Measurements from ENCODE around the gene FKRP.
"Not testable (repeated sequence)": the region's sequence is repeated elsewhere in the genome, so short reads cannot be mapped to it uniquely, and the experiment has no call there.

FKRP gene, protein sequence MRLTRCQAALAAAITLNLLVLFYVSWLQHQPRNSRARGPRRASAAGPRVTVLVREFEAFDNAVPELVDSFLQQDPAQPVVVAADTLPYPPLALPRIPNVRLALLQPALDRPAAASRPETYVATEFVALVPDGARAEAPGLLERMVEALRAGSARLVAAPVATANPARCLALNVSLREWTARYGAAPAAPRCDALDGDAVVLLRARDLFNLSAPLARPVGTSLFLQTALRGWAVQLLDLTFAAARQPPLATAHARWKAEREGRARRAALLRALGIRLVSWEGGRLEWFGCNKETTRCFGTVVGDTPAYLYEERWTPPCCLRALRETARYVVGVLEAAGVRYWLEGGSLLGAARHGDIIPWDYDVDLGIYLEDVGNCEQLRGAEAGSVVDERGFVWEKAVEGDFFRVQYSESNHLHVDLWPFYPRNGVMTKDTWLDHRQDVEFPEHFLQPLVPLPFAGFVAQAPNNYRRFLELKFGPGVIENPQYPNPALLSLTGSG

DNA sequence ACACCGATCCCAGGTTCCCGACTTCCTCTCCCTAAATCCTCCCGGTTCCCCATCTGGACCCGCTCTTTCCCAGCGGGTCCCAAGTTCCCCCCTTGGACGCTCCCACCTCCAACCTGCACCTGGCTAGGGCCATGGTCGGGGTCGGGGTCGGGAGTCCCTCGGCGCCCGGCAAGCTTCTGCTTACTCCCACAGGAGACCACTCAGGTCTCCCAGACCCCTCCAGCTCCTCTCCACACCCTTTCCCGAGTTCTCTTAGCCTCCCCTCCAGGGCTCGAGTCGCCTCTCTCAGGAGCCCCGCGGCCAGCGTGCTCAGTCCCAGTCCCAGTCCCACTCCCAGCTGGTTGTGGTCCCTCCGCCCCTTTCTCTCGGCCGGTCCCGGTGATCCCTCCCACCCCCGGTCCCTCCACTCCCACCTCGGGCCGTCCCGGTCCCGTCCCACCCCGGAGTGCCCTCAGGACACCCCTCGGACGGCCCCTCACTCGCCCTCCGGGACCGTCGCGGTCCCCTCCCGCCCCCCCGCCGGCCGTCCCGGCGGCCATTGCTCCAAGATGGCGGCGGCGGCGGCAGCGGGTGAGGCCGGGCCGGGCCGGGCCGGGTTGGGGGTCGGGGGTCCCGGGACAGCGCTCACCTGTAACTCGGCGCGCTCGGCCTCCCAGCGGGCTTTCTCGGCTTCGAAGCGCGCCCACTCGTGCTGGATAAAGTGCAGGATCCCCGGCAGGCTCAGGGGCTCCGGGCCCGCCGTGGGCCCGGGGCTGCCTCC lies at the start of gene FKRP:
TSS of gene FKRP (plus strand) at position 537 of the 760 bp plus-strand sequence. CDS start 9,394 bp downstream, outside the sequence.
- no peak for DNase-seq

DNA sequence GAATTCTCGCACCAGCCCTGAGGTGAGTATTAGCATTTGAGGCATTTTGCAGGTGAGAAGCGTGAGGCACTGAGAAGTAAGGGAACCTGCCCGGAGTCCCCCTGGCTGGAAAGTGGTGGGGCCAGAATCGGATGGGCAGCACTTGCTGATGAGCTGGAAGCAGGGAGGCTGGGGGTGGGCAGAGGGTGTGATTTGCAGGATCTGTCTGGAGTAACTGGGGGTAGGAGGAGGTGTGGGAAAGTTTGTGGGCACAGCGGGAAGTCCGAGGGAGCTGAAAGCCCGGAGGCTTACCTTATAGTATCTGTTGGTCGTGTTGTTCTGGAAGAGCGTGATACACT lies 49.0 kb upstream of the FKRP start:
- no peak for DNase-seq

DNA sequence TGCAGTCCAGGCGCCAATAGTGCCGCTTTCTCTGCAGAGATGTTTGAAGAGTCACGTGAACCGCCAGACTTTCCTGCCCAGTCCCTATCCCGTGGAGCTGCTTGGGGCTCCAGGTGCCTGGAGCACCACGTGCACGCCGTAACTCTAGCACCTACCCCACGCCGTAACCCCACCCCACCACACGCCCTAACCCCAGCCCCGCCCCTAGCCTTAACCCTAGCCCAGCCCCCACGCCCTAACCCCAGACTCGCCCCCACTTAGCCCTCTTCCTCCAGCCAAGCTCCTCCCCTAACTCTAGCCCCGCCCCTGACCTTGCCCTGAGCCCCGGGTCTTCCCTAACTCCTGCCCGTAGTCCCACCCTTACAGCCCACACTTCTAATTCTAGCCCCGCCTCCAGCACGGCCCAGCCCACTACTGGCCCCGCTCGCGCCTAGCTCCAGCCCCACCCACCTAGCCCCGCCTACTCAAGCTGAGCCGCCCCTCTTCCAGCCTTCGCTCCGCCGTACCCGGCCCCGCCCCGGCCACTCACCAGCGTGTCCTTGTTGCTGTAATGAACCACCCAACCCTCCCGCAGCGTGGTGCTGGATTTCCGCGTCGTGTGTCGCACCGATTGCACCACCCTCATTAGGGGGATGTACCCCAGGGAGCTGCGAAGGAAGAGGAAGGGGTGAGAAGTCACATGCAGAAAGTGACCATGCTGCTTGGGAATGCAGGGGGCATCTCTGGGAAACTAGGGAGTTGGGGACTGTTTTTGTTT lies 48.5 kb upstream of the FKRP start:
- no peak for DNase-seq

DNA sequence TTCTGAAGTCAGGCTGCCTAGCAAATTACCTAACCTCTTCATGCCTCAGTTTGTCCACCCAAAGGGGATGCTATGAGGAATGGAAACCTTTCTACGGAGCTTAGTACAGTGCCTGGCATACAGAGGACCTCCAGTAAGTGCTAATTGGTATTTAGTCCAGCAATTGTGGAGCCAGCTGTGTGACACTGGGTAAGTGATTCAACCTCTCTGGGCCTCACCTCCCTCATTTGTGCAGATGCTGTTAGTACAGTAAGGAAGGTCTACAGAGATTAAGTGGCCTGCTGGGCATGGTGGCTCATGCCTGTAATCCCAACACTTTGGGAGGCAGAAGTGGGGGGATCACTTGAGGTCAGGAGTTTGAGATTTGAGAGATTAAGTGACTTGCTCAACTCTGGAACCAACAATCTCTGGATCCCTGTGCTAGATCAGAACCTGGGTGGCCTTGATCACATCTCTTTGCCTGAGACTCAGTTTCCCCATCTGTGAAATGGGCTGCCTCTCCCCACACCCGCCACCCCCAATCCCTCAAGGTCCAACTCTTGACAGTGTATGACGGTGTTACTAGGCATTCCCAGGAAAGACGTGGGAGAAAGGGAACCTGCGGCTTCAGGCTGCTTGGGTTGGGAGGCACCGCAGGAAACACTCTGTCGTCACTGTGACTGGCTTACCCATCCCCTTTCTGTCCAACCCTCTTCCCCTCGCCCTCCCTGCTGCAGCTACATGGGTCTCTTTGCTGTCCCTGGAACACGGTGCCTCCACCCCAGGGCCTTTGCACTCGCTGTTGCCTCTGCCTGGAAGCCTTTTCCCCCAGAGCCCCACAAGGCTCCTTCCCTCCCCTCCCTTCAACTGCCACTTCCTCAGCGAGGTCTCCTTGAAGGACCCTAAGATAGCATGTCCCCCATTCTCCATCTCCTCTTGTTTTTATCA lies 47.2 kb upstream of the FKRP start:
- DNase-seq, result no peak

DNA sequence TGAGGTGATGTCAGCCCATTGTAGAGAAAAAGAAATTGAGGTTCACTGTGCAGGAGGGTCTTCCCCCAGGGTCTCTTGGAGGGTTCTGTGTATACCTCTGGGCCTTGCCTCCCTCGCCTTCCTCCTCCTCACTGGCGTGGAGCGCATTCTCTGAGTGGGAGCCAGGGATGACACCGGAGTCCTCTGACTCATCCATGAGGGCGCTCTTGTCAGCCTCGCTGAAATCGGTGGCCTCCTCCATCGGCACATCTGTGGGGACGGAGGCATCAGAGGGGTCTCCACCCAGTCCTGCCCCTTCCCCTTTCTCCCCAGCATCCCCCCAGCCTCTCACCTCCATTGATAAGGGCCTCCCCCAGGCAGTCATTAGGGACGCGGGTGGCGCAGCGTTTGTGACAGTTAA lies 45.2 kb upstream of the FKRP start:
- DNase-seq, result no peak

DNA sequence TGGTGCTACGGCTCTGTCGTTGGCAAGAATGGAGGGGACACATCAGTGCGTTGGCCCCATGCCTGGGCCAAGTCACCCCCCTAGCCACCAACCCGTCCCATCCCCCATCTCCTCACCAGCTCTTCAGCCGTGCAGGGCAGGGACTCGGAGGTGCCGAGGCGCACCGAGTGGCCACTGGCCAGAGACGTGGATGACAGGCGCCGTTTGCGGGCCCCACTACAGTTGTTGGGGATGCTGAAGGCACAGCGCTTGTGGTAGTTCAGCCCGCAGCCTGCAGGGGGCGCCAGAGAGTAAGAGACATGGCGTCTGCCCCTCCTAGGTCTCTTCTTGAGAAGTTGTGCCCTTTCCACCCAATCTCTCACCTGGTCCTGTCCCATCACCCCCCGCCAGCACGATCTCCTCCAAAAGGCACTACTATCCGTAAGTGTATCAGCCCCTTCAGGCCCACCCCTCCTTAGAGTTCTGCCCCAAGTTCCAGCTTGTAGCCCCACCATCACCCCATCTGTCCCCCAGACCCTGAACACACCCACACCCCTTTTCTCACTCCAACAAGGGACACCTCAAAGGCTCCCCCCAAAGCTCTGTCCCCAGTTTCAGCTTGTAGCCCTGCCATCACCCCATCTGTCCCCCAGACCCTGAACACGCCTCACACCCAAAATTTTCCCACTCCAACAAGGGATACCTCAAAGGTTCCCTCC lies 41.3 kb upstream of the FKRP start:
- DNase-seq, result peak; percentile 55

DNA sequence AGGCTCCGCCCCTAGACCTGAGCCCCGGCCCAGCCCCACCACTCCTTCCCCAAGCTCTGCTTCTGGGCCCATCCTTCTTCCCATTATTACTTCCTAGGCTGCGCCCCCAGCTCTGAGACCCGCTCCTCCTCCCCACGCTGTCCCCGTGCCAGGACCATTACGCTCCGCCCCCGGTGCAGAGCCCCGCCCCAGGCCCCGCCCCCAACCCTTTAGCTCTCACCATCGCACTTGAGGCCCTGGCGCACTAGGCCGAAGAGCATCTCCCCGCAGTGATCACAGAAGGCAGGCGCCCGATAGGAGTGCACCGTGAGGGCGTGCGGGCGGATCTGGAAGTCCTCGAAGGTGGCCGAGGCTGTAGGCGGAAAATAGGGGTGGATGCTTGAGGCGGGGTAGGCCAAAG lies 35.2 kb upstream of the FKRP start:
- no peak for DNase-seq

DNA sequence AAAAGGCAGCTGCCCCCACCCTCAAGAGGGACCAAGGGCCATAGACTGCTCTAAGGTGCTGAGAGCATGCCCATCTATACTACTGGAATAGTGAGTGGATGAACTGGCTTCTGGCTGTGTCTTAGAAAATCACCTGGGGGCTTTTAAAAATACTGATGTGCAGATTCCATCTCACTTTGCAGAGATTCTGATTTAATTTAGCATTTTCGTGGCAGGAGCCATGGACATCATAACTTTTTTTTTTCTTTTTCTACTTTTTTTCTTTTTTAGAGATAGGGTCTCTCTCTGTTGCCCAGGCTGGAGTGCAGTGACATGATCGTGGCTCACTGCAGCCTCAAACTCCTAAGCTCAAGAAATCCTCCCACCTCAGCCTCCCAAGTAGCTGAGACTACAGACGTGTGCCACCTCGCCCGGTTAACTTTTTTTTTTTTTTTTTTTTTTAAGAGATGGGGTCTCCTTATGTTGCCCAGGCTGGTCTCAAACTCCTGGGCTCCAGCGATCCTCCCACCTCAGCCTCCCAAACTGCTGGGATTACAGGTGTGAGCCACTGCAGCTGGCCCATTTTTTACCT lies 33.0 kb upstream of the FKRP start:
- not testable (repeated sequence) for DNase-seq

DNA sequence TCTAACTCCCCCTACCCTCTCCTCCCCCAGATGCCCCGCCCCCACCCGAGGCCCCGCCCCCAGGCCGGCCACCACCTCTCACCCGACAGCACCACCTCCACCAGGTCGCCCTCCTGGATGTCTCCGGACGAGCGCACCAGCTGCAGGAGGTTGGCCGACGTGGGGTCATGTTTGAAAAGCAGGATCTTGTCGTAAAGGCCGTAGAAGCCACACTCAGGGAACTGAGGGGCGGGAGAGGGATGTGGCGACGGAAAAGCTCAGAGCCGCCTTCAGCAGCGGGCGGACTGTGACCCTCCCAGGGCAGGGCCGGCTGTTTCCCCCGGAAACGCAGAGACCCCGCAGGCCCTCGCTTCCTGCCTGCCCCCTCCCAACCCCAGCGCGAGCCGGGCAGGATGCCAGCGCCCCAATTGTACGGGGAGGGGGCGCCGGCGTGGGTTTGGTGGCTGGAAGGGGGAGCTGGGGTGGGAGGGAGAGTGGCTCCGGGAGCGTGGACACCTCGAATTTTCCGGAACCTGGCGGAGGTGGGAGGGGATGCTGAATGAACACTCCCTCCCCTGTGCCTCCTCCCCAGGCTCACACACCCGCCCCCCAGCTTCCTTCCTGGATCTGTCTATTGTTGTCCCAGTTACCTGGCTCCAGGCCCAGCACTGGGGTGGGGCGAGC lies 31.9 kb upstream of the FKRP start:
- DNase-seq, result peak; percentile 79

DNA sequence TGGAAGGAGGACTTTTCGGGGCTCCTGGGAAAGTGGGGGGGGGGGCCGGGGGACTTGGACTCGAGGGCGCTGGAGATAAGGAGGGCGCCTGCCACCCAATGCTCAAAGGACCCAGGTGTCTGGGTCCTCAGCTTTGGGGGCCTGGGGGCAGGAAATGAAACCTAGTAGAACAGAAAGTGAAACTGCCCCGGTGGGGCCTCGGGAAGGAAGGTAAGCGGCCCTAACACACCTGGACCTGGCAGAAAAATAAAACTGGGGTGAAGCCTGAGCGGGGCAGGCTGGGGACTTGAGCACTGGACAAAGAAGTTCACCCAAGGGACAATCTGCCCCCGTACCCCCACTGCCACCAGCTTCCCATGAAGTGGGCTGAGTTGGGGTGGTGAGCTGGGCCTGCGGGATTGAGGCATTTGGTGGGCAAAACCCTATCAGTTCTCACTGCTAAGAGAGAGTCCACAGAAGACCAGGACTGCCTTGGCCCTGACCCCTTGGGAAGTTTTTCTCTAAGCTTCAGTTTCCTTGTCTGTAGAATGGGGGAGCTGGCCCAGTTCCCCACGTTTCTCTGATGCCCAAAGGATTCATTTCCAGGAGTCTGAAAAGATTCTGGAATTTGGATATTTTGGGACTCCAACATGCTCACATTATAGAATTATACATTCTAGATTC lies 31.3 kb upstream of the FKRP start:
- DNase-seq, result peak; percentile 79

DNA sequence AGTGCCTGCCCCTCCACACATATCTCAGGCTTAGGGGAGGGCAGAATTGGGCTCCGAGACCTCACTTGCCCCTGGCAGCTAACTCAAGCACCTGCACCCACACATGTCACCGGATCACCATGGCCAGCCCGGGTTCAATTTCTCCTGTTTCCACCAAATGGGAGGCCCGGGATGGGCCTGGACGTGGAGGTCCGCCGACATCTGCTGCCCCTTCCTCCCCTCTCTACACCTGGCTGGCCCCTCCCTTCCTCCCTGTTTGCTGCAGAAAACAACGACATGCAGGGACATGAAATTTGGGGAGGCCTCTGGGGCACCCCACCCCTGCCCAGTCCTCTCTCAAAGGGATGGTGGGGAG lies 30.3 kb upstream of the FKRP start:
- no peak for DNase-seq

DNA sequence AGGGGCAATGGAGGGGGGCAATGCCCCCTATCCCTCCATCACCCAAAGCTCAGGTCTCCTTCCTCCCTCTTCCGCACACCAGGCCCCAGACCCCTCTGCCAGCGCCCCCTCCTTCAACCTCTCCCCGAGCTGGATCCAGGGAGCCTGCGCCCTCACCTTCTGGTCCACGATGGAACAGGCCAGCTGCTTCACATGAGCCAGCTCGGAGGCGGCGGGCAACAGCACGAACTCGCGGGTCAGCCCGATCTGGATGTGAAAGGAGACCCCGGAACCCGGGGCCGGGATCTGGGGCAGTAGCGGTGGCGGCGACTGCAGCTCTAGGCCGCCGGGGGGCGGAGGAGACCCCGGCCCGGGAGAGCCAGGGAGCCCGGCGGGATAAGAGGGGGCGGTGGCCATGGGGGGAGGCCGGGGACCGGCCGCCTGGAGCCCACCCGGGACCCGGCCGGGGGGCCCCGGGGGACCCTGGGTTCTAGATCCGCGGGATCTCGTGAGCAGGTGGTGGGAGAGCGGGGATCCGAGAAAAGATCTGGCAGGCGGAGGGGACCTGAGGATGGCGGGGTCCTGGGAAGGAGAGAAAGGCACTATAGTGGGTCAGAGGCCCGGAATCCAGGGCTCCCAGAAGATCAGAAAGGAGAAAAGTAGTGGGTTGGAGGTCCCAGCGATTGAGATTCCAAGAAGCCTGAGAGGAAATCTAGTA lies 29.7 kb upstream of the FKRP start:
- DNase-seq, result peak; percentile 11

DNA sequence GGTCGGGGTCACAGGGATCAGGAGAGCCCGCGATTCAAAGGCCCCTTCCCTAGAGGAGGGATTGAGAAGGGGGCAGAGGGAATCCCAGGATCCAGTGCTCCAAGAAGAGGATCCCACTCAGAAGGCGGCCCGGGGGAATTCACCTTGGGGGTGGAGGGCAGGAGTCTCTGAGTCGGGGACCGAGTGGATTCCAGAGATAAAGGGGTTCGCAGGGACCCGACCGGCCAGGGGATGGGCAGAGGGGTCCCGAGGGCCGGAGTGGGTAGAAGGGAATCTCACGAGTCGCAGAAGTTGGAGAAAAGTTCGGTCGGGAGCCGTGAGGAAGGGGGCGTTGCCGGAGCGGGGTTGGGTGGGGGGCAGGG lies 29.2 kb upstream of the FKRP start:
- DNase-seq, result no peak

DNA sequence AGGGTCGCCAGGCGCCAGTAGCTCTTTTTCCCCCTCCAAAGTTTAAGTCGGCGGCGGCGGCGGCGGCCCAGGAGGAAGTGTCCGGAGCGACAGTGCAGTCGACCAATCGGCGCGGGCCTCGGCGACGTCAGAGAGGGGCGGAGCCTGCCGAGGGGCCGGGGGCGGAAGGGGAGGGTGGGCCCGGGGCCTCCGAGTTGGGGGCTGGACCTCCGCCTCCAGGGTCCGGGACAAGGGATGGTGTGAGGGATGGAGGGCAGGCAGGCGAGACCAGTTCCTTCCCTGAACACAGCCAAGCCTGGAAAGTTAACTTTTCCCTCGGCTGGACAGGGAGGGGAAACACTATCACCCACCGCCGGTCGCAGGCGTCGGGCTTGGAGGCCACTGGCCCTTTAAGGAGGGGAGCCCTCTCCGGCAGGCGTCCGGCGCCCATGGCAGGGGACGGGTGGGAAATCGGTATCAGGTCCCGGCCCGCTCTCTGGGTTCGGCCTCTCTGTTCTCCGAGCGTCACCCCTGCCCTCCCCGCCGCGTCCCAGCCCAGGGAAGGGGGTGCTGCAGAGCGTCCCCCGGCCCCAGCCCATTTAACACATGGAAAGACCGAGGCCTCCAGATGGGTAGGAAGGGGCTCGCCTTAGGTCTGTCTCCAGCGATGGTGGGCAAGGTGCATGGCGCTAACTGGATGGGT lies 28.7 kb upstream of the FKRP start, which contains the start of gene PRKD2:
TSS of gene PRKD2 (minus strand) at position 81 of the 682 bp plus-strand sequence. CDS start 744 bp downstream, outside the sequence.
- DNase-seq, result peak; percentile 83

DNA sequence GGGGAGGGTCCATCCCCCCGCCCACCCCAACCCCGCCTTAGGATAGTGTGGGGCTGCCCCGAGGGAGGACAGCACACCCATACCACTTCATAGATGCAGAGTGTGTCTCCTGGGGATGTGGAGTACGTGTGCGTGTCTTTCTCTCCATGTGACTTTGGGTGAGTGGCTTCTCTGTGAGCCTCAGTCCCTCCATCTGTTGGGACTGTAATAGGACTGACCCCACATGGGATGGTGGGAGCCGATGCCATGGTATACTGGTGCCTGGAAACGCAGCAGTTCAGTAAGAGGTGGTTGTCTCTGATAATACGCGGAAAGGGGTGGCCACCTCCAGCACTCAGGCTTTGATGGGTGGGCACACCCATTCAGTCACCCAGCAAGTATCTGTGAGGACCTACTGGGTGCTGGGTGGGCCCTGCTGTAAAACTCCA lies 28.1 kb upstream of the FKRP start:
- DNase-seq, result no peak

DNA sequence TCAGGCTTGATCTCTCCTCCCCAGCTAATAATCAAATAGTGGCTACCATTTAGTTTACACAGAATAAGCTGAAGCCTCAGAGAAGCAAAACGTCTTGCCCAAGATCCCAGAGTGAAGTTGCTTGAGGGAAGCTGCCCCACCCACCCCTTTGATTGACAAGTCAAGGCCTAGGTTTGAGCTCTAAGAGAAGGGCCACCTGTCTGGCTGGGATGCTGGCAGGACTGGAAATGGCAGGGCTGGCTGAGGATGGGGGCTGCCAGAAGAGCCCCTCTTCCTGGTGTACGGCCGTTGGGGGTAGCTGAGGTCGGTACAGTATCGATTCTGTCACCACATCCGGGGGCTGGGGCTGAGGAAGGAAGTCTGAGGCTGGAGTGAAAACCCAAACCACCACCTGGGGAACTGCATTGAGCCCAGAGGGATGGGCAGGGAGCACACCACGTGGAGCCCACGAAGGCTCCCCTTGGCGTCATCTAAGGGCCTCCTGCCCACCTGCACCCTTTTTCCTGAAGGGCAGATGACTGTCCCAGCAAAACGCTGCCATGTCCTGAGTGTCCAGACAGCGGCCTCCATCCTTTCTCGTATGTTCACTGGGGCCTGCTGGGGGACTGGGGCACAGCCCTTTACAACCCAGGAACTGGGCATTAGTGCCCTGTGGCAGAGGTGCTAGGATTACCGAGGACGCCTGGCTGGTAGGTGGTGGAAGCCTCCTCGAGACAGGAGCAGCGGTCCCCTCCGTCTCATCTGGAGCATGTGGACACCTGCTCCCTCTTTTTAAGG lies 27.5 kb upstream of the FKRP start:
- DNase-seq, result peak; percentile 66

DNA sequence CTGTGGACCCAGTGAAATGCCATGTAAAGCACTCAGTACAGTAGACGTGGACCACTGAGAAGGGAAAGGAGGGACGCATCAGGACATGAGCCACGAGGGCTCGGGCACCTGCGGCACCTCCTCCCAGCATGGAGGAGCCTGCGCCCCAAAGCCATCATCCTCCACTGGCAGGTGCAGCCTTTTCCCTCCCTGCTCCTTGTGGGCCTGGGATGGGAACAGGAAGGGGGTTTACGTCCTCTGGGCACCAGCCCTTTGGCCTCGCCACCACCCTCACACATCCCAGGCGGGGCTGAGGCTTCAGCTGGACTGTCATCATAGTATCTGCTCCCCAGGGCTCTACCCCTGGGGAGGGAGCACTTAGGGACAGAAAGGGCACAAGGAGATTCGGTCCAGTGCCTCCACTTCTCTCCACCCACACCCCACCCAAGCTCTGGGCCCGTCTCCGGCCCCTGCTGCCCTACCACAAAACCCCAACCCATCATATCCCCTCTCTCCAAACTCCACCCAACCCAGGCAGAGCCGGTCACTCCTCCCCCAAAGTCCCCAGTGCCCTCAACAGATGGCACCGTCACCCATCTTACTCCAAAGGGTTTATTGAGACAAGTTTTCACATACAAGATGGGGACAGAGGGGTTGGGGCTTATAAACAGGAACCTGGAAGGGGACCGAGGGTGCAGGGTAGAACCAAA lies 26.8 kb upstream of the FKRP start:
- no peak for DNase-seq
